Measurements from ENCODE around the gene NCKAP5. TPM values are rescaled to one million over a fixed set of nuclear protein-coding genes. Genes with fewer than 3 reads are reported as not detected.

NCKAP5 gene
- total and polyA plus RNA-seq, 2 of the 13 experiments (the other 11 are each of a cell fraction or from before 2014, with no cell fraction given), result 0.01 TPM; not detected in 1

DNA sequence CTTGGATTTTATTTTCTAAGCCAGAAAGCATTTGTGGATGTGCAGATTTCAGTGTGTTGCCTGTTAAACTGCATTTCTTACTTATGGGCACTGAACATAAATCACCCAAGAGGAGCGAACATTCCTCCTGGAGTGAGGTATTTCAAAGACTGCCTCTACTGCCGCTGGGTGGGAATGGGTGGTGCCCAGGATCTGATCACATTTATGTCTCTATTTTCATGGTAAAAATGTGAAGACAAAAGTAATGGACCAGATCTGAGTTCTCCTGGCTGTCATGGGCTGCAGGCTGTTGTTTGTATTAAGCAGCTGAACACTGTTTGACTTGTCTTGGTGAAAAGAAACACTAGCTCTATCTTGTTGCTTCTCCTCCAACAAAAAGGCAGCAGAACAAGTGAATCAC, 251.7 kb downstream of the NCKAP5 start (continued):
- TF ChIP-seq, protein P1, sequence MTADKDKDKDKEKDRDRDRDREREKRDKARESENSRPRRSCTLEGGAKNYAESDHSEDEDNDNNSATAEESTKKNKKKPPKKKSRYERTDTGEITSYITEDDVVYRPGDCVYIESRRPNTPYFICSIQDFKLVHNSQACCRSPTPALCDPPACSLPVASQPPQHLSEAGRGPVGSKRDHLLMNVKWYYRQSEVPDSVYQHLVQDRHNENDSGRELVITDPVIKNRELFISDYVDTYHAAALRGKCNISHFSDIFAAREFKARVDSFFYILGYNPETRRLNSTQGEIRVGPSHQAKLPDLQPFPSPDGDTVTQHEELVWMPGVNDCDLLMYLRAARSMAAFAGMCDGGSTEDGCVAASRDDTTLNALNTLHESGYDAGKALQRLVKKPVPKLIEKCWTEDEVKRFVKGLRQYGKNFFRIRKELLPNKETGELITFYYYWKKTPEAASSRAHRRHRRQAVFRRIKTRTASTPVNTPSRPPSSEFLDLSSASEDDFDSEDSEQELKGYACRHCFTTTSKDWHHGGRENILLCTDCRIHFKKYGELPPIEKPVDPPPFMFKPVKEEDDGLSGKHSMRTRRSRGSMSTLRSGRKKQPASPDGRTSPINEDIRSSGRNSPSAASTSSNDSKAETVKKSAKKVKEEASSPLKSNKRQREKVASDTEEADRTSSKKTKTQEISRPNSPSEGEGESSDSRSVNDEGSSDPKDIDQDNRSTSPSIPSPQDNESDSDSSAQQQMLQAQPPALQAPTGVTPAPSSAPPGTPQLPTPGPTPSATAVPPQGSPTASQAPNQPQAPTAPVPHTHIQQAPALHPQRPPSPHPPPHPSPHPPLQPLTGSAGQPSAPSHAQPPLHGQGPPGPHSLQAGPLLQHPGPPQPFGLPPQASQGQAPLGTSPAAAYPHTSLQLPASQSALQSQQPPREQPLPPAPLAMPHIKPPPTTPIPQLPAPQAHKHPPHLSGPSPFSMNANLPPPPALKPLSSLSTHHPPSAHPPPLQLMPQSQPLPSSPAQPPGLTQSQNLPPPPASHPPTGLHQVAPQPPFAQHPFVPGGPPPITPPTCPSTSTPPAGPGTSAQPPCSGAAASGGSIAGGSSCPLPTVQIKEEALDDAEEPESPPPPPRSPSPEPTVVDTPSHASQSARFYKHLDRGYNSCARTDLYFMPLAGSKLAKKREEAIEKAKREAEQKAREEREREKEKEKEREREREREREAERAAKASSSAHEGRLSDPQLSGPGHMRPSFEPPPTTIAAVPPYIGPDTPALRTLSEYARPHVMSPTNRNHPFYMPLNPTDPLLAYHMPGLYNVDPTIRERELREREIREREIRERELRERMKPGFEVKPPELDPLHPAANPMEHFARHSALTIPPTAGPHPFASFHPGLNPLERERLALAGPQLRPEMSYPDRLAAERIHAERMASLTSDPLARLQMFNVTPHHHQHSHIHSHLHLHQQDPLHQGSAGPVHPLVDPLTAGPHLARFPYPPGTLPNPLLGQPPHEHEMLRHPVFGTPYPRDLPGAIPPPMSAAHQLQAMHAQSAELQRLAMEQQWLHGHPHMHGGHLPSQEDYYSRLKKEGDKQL (CRISPR knock-in tag; IDR thresholded peaks at IDR 0.05; ENCODE audit: low read depth), result no peak
- TF ChIP-seq, protein P2, sequence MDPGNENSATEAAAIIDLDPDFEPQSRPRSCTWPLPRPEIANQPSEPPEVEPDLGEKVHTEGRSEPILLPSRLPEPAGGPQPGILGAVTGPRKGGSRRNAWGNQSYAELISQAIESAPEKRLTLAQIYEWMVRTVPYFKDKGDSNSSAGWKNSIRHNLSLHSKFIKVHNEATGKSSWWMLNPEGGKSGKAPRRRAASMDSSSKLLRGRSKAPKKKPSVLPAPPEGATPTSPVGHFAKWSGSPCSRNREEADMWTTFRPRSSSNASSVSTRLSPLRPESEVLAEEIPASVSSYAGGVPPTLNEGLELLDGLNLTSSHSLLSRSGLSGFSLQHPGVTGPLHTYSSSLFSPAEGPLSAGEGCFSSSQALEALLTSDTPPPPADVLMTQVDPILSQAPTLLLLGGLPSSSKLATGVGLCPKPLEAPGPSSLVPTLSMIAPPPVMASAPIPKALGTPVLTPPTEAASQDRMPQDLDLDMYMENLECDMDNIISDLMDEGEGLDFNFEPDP (CRISPR knock-in tag; conservative IDR thresholded peaks at IDR 0.05), result no peak
- TF ChIP-seq, protein P3, sequence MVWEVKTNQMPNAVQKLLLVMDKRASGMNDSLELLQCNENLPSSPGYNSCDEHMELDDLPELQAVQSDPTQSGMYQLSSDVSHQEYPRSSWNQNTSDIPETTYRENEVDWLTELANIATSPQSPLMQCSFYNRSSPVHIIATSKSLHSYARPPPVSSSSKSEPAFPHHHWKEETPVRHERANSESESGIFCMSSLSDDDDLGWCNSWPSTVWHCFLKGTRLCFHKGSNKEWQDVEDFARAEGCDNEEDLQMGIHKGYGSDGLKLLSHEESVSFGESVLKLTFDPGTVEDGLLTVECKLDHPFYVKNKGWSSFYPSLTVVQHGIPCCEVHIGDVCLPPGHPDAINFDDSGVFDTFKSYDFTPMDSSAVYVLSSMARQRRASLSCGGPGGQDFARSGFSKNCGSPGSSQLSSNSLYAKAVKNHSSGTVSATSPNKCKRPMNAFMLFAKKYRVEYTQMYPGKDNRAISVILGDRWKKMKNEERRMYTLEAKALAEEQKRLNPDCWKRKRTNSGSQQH (CRISPR knock-in tag; IDR thresholded peaks at IDR 0.05; ENCODE audit: low read depth), result no peak
- TF ChIP-seq KLF13 (CRISPR knock-in tag; IDR thresholded peaks at IDR 0.05) (no peak), ZNF891 (CRISPR knock-in tag; IDR thresholded peaks at IDR 0.05) (no peak), ZNF101 (CRISPR knock-in tag; IDR thresholded peaks at IDR 0.05; ENCODE audit: borderline replicate concordance, low read depth) (no peak), STAG1 (CRISPR knock-in tag; IDR thresholded peaks at IDR 0.05) (no peak)

Data from HepG2 (cell line).